ENCODE measurements around the gene NLRP2B.

Gene NLRP2B

DNA sequence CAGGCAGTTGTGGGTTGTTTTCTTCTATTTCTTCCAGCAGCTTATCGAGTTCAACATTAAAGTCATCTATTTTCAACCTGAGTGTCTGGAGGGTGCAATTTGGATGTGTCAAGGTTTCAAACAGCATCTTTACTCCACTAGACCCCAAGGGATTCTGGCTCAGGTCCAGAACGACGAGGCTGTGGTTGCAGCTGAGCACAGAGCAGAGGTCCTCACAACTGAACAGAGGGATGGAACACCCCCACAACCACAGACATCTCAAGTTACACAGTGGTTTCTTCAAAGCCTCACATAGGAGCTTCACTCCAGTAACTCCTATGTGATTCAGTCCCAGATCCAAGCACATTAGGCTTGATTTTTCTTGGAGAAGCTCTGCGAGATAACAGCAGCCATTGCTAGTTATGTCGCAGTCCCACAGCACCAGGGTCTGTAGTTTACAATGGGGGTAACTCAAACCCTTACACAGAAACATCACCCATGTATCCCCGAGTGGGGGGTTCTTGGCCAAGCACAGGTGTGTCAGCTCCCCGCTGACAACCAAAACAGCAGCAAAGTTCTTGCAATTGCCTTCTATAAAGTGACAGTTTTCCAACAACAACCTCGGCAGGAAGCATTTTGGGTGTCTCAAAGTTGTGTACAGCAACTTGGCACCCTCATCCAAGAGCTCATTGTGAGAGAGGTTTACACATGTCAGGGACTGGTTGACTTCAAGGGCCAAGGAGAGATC is 2.8 kb downstream of the NLRP2B start:
- Histone ChIP-seq H3K4me1 (ENCODE audit: low read length) (no peaks in the 10 kb centered on the region), H3K27ac (ENCODE audit: low read length) (no peak overlapping the region), H2AFZ (ENCODE audit: low read depth, low read length) (no peak overlapping the region), H3K9me3 (ENCODE audit: insufficient read depth, low read length) (no peaks in the 10 kb centered on the region), H3K9ac (ENCODE audit: low read length) (no peak overlapping the region), H3K4me2 (ENCODE audit: low read length) (no peak overlapping the region), H3K79me2 (ENCODE audit: low read length) (no peaks in the 10 kb centered on the region), H3K27me3 (ENCODE audit: low read depth, low read length) (no peaks in the 10 kb centered on the region), H3K4me3 (ENCODE audit: low read length) (no peak overlapping the region), H4K20me1 (ENCODE audit: insufficient read depth, low read length) (no peaks in the 10 kb centered on the region), H3K36me3 (replicated peaks; ENCODE audit: low read depth, low read length) (no peaks in the 10 kb centered on the region)
- no peak for TF ChIP-seq CTCF (IDR thresholded peaks at IDR 0.05; ENCODE audit: low read depth, low read length)
- no peak for TF ChIP-seq EZH2phosphoT487 (IDR thresholded peaks at IDR 0.05; ENCODE audit: low read depth)

DNA sequence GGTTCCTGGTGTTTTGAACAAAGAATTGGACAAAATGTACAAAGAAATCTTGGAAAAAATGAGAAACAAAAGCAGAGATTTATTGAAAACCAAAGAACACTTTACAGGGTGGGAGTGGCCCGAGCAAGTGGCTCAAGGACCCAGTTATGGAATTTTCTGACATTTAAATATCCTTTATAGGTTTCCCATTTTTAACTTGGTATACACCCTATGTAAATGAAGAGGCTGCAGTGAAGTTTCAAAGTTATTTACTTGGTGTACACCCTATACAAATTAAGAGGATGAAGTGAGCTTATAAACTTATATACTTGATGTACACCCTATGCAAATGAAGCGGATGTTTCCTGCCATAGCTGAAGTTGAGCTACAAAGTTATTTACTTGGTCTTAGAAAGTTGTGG is 4.7 kb downstream of the NLRP2B start:
- Histone ChIP-seq H3K79me2 (ENCODE audit: low read length) (no peaks in the 10 kb centered on the region), H3K4me3 (ENCODE audit: low read length) (no peak overlapping the region), H3K4me1 (ENCODE audit: low read length) (no peaks in the 10 kb centered on the region), H3K9me3 (ENCODE audit: insufficient read depth, low read length) (no peaks in the 10 kb centered on the region), H4K20me1 (ENCODE audit: insufficient read depth, low read length) (no peaks in the 10 kb centered on the region), H3K27ac (ENCODE audit: low read length) (no peak overlapping the region), H3K4me2 (ENCODE audit: low read length) (no peak overlapping the region), H2AFZ (ENCODE audit: low read depth, low read length) (no peak overlapping the region), H3K36me3 (replicated peaks; ENCODE audit: low read depth, low read length) (no peaks in the 10 kb centered on the region), H3K9ac (ENCODE audit: low read length) (no peak overlapping the region), H3K27me3 (ENCODE audit: low read depth, low read length) (no peaks in the 10 kb centered on the region)
- no peak for TF ChIP-seq CTCF (IDR thresholded peaks at IDR 0.05; ENCODE audit: low read depth, low read length)
- no peak for TF ChIP-seq EZH2phosphoT487 (IDR thresholded peaks at IDR 0.05; ENCODE audit: low read depth)

DNA sequence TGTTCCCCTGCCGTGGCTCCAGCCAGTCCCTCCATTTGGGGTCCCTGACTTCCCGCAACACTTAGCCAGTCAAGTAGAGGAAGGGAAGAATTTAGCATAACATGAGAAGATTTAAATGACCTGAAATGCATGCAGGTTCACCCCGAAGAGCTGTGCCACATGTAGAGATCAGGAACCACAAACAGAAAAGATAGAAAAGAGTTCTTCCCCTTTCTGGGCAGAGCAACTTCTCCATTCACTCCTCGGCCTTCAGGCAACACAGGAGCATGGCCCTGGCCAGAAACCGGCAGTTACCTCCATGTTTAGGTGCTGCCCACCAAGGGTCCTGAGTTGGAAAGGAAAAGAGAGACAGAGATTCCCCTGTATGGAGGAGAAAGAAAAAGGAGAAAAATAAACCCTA is 5.2 kb downstream of the NLRP2B start:
- H2AFZ ChIP-seq (ENCODE audit: low read depth, low read length) = no peak overlapping the region
- H3K27me3 ChIP-seq (ENCODE audit: low read depth, low read length) = no peaks in the 10 kb centered on the region
- no peaks in the 10 kb centered on the region for H3K79me2 ChIP-seq (ENCODE audit: low read length)
- no peaks in the 10 kb centered on the region for H4K20me1 ChIP-seq (ENCODE audit: insufficient read depth, low read length)
- no peaks in the 10 kb centered on the region for H3K9me3 ChIP-seq (ENCODE audit: insufficient read depth, low read length)
- H3K27ac ChIP-seq (ENCODE audit: low read length) = no peak overlapping the region
- H3K4me3 ChIP-seq (ENCODE audit: low read length) = no peak overlapping the region
- H3K4me1 ChIP-seq (ENCODE audit: low read length) = no peaks in the 10 kb centered on the region
- H3K36me3 ChIP-seq (replicated peaks; ENCODE audit: low read depth, low read length) = no peaks in the 10 kb centered on the region
- no peak overlapping the region for H3K9ac ChIP-seq (ENCODE audit: low read length)
- TF ChIP-seq EZH2phosphoT487 (IDR thresholded peaks at IDR 0.05; ENCODE audit: low read depth) (no peak), CTCF (IDR thresholded peaks at IDR 0.05; ENCODE audit: low read depth, low read length) (no peak)
- H3K4me2 ChIP-seq (ENCODE audit: low read length) = no peak overlapping the region

DNA sequence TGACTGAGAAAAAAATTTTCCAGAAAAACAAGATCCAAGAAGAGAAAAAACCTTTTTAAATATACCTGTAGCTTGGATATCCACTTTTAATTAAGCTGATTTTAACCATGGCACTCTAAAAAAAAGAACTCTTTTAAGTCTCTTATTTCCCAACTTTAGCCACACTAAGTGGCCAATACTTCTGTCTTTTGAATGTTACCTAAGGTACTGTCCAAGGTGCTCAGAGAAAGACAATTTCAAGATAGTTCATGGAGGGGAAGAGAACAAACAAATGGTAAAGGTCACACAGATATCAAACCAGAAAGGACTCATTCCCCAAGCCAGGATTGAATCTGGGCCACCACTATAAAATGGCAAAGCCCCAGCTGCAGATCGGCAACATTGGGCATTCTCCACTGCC is 10.1 kb downstream of the NLRP2B start:
- H3K27me3 ChIP-seq (ENCODE audit: low read depth, low read length) = no peaks in the 10 kb centered on the region

More for the DNA sequence above, 10.1 kb downstream of the NLRP2B start:
- H3K4me1 ChIP-seq (ENCODE audit: low read length) = no peaks in the 10 kb centered on the region
- H3K4me3 ChIP-seq (ENCODE audit: low read length) = no peak overlapping the region
- H3K79me2 ChIP-seq (ENCODE audit: low read length) = no peaks in the 10 kb centered on the region
- no peak overlapping the region for H3K4me2 ChIP-seq (ENCODE audit: low read length)
- H3K36me3 ChIP-seq (replicated peaks; ENCODE audit: low read depth, low read length) = no peaks in the 10 kb centered on the region
- H3K9ac ChIP-seq (ENCODE audit: low read length) = no peak overlapping the region
- H3K27ac ChIP-seq (ENCODE audit: low read length) = no peak overlapping the region
- no peaks in the 10 kb centered on the region for H3K9me3 ChIP-seq (ENCODE audit: insufficient read depth, low read length)
- no peak for TF ChIP-seq EZH2phosphoT487 (IDR thresholded peaks at IDR 0.05; ENCODE audit: low read depth)
- no peak for TF ChIP-seq CTCF (IDR thresholded peaks at IDR 0.05; ENCODE audit: low read depth, low read length)
- H2AFZ ChIP-seq (ENCODE audit: low read depth, low read length) = no peak overlapping the region
- H4K20me1 ChIP-seq (ENCODE audit: insufficient read depth, low read length) = no peaks in the 10 kb centered on the region

All from OCI-LY3 (cell line).